LNCAP (cell line): Measurements from ENCODE around the gene PDE7B.

ENCODE experiments used
- TF ChIP-seq, protein P1 (sequence below): fragments of 450-650 bp; IDR thresholded peaks from 2 replicates; pipeline ENCODE4 v1.5.1; 2017; ENCODE audit warnings: mild to moderate bottlenecking

PDE7B gene

DNA sequence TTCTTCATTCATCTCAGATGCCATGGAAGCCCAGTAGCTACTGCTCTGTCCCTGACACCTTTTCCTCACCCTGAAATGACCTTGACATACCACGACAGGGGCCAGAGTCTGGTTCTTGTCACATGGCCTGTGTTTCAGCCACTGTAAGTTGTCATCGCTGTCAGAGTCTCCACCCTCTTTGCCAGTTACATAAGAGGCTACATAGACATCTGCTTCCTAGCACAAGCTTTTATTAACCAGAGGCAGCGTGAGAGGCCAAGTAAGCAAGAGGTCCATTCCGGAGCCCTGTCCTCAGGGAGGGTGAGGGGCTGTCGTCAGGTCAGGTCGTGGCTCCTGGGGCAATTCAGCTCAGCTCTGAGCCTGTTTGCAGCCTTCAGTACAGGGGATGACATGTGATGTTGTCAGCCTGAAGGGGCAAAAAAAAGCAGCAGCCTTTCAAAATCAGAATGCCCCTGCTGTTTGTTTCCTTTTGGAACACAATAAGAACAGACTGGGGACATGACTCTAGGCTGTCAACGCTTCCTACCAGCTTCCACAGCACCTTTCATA is 252.3 kb downstream of the PDE7B start:
- TF ChIP-seq, protein P1, sequence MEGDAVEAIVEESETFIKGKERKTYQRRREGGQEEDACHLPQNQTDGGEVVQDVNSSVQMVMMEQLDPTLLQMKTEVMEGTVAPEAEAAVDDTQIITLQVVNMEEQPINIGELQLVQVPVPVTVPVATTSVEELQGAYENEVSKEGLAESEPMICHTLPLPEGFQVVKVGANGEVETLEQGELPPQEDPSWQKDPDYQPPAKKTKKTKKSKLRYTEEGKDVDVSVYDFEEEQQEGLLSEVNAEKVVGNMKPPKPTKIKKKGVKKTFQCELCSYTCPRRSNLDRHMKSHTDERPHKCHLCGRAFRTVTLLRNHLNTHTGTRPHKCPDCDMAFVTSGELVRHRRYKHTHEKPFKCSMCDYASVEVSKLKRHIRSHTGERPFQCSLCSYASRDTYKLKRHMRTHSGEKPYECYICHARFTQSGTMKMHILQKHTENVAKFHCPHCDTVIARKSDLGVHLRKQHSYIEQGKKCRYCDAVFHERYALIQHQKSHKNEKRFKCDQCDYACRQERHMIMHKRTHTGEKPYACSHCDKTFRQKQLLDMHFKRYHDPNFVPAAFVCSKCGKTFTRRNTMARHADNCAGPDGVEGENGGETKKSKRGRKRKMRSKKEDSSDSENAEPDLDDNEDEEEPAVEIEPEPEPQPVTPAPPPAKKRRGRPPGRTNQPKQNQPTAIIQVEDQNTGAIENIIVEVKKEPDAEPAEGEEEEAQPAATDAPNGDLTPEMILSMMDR = no peak

DNA sequence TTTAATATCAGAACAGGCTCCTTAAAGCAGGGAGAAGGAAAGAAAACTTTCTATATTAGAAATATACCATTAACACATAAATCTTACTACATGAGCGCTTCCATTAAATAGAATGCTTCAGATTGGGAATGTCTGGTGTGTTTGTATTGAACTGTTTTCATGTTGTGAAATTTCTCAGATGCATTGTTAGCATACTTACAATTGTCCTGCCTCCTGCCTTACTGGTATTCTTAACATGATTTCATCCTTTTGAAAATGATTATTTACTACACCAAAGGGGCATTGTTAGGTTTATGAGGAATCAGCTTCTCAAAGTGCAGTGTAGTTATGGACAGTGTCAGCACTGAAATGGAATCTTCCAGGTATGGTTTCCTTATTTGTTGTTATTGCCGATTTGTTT is 253.1 kb downstream of the PDE7B start:
- TF ChIP-seq, protein P1 = no peak

DNA sequence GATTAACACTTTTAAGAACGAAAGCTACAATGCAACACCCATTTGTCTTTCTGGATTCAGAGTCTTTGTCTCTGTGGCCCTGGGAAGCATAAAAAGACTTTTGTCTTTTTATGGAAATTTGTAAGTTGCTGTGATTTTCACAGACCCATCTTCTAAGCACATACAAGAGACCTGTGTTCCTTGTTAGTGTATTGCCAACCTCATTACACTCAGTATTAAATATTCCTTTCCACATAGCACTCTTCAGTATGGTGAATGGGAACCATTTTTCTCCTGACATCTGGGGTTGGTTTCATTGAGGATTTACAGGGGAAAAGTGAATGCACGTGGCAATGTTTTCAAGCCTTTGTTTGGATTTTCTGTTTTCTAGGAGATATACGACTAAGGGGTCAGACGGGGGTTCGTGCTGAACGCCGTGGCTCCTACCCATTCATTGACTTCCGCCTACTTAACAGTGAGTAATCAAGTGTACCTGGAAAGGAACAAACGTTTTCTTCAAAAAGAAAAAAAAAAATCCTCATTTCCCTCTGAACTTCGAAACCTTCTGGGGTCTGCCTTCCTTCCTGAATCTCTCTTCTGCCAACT is 257.0 kb downstream of the PDE7B start:
- TF ChIP-seq, protein P1 = no peak

DNA sequence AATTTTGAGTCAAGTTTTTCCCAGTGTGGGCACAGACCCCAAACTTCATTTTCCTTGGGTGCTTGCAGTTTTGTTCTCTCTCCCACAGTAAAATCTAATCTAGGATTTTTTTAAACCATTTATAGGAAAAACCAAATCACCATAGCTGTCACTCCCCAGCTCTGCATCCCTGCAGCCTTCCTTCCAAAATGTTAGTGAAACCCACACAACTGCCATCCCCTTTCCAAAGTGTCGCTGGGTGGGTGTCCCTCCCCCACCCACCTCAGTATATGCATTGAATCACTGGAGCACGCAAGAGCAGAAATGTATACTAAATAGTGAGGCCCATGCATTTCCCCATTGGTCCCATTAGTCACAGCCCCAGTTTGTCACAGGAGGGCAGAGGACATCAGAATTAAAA is 260.3 kb downstream of the PDE7B start:
- TF ChIP-seq, protein P1 = no peak

DNA sequence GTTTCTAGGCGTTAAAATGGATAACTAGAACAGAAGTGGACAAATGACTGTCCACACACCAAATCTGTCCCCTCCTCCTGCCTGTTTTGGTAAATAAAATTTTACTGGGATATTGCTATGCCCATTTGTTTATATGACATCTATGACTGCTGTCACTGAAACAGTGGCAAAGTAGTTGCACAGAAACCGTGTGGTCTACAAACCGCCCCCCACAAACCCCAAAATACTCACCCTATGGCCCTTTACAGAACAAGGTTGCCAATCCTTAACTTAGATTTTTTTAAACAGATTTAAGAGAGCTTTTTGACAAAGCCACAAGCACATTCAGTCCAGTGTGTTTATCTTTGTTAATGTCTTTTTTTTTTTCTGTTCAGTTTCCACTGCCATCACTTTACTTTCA is 260.8 kb downstream of the PDE7B start:
- TF ChIP-seq, protein P1 = no peak

DNA sequence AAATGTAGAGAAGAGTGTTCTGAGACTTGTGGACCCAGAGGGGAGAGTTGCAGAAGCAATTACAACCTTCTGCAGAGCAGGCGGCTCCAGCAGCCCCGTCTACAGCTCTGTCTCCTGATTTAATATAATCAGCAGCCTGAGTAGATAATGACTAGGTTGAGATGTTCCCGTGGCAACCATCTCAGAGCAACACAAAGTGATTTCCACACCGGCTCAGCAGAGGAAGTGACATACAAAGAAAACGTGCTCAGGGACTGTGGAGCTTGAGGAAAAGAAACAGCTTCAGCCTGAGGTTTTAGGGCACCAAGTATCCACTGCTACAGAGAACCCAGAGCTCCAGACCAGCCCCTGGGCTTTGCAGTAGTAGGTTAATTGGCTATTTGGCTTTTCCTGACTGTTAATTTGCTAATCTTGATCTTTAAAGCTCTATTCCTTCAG is 262.3 kb downstream of the PDE7B start:
- TF ChIP-seq, protein P1 = no peak

DNA sequence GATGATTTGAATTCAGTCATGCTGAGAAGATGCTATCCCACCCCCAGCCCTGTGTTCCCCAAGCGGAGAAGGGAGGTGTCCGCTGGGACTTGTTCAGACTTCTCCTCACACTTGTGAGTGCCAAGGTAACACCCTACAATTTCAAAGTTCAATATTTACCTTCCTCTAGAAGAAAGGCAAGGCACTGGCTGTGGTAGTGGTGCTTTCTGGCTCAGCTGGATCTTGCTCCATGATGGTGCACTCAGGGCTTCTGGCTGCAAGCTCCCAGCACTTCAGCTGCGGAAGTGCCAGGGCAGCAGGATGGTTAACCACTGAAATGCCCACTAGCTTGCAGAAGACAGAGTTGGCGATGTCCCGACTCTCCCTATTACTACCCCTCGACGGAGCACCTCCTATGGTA is 263.2 kb downstream of the PDE7B start:
- TF ChIP-seq, protein P1 = no peak

DNA sequence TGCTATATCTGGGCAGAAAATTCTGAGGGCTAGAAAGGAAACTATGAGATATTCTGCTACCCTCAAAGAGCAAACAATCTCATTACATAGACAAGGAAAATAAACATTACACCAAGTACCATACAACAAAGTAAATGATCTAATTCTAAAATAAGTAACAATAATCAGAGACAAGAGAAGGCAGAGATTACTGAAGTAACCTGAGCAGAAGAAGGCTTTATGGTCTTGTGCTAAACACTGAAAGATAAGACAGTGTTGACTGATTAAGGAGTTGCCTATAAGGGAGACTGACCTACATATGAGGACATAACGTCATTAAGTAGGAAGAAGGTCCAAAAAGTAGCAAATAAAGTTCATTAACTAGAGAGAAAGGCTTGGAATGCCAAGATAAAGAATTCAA is 264.4 kb downstream of the PDE7B start:
- TF ChIP-seq, protein P1 = no peak
